Esophagus mucosa (tissue), 1 donor: ENCODE data around the gene PCBP2. TPM values are rescaled to one million over a fixed set of nuclear protein-coding genes. Genes with fewer than 3 reads are reported as not detected.
A peak's percentile ranks its signal among the peaks of the same experiment; 100 is the strongest.
"Not testable (repeated sequence)": the region's sequence is repeated elsewhere in the genome, so short reads cannot be mapped to it uniquely, and the experiment has no call there.

Experiments used
- ATAC-seq: fragments of 200-7000 bp; cut with Tn5 transposase; one replicate; pipeline ENCODE4 v1.9.1; 2020
- total RNA-seq: library from RNA; stranded (reverse); gene quantifications from one replicate; pipeline ENCODE4 v1.2.4, GENCODE V29; 2023
- donor health status: DM: yes; HTN: yes; CAD: no.

PCBP2 gene
- total RNA-seq, 1 donor from 2014 or later: 493 TPM

GRCh38 chr12:53441040-53441833 lies 10.7 kb upstream of the PCBP2 start, which contains the start of gene PRR13:
PRR13 (plus strand) TSS chr12:53441734; CDS start chr12:53442715, 981 bp downstream.
- peak; percentile 99 for ATAC-seq

DNA sequence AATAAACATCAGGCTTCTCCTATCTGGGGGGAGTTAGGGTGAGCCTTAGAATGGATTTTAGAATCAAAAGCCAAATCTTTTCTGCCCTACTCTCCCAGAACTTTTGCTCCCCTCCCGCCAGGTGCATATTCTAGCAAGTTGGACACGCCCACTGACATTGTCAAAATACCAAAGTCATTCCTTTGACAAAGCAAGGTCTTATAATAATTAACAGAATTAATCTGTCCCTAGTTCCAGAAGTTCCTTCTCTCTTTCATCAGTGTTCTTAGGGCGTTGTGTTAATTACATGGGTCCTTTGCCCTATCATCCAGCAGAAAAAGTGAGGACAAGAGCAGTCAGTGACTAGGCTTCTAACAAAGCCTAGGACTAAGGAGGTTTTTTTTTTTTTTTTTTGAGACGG lies 7.9 kb upstream of the PCBP2 start:
- ATAC-seq: no peak

GRCh38 chr12:53444593-53445325 lies 7.1 kb upstream of the PCBP2 start:
- ATAC-seq: not testable (repeated sequence)

GRCh38 chr12:53450936-53451335 lies 966 bp upstream of the PCBP2 start:
- ATAC-seq: no peak

DNA sequence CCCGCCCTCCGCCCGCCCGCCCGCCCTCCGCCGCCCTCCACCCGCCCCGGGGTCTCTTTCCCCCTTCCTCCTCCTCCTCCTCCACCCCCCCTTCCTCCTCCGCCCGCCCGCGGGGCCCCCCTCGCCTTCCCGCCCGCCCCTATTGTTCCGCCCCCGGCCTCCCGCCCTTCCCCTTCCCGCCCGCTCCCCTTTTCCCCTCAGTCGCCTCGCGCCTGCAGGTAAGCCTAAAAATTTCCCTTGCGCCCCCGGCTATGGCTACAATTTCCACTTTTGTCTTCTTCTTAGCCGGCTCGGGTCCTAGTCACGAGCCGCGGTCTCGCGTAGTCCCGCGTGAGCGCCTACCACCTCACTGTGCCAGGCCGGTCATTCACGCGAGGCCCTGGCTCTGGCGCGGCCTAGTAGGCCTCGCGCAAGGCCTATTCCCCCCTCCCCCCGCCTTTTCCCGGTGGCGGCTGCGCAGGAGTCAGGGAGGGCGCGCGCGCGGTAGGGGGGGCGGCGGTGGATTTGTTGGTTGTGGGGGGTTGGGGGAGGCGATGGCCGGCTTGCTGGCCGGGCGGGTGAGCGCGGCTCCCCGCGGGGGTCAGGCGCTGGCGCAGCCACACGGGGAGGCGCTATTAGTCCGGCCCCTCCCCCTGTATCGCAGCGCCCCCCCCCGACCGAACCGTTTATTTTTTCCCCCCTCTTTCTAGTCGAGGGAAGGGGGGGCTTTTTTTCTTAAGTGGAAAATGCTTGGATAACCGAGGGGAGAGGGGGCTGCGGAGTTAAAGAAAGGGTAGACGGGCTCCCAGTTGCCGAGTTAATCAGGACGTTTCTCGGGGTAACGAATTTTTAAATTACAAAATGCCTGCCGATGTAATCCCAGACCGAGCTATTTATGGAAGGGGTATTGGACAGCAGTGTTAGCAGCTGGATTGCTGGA lies 516 bp downstream of the PCBP2 start:
- ATAC-seq: peak; percentile 79

DNA sequence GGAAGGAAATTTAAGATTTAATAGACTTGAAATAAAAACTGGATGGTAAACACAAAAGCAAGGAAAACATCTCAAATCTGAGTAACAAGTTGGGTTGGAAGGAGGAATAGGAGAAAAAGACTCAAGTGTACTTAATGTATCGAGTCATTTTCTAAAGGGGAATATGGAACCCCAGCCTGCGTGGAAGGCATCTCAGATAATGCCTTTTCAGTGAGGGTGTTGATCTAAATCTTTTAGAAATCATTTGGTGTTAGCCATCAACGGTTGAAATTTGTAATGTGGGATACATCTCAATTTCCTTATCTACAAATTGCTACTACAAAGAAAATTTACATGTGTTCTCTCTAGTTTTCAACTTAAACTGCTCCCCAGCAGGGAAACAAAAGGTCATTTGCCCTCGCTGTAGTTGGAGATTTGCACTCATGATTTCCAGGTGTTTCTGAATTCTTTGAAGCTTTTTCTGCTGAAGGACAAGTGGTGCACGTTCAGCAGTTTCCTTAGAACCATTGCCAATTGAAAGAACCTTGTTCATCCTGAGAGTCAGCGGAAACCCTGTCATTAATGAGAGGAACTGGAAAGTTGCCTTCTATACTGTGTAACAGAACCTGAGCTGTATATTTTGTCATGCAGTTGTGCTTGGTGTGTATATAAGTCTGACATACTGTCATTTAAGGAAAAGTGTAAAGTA lies 2.2 kb downstream of the PCBP2 start:
- ATAC-seq: no peak

DNA sequence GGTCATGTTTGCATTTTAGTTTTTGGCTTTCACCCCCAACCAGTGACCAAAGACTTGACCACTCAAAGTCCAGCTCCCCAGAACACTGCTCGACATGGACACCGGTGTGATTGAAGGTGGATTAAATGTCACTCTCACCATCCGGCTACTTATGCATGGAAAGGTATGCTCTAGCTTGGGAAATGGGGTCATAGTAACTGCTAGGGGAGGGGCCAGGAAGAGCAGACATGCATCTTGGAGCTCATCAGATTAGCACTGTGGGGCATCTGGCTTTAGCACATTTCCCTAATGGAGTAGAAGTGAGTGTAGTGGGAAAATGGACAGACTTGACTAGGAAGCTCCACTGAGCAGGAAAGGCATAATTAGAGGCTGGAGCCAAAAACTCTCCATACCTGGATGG lies 2.8 kb downstream of the PCBP2 start:
- ATAC-seq: no peak

GRCh38 chr12:53456654-53457366 lies 4.9 kb downstream of the PCBP2 start:
- no peak for ATAC-seq

GRCh38 chr12:53459097-53459496 lies 7.2 kb downstream of the PCBP2 start:
- no peak for ATAC-seq

- ATAC-seq: no peak
Measured at GRCh38 chr12:53461059-53461458, 9.2 kb downstream of the PCBP2 start.

- no peak for ATAC-seq
Measured at GRCh38 chr12:53461591-53461990, 9.7 kb downstream of the PCBP2 start.

- ATAC-seq: no peak
Measured at GRCh38 chr12:53462935-53463334, 11.0 kb downstream of the PCBP2 start.

DNA sequence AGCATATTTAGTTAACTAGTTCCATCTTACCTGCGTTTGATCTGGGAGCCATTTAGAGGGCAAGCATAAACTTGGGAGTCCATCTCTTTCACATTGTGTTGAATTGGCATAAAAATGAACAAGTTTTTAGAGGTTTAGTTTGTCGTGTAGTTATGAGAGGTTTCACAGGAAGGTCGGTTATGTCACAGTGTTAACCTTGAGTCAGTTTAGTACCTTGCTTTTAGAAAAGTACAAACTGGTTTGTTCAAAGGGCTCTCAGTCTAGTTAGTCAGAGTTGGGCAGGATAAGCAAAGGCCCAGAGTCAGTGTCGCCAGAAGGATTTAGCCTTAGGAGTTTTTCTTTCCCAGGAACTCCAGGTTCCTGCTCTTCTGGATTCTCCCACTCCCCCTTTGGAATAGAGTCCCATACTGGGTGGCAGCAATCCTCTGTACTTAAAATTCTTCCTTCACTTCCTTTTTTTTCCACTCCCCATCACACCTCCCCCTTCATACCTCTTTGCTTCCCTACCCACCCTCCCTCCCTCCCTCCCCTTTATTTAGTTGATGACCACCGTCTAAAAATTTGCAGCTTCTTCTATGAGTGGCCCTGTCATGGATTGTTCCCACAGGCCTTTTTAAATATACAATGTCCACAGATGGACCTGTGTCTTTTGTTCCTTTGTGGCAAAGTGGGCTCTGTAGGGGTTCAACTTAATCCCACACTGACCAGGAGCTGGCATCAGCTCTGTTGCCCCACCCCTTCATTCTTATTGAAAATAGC lies 12.1 kb downstream of the PCBP2 start:
- peak; percentile 24 for ATAC-seq

DNA sequence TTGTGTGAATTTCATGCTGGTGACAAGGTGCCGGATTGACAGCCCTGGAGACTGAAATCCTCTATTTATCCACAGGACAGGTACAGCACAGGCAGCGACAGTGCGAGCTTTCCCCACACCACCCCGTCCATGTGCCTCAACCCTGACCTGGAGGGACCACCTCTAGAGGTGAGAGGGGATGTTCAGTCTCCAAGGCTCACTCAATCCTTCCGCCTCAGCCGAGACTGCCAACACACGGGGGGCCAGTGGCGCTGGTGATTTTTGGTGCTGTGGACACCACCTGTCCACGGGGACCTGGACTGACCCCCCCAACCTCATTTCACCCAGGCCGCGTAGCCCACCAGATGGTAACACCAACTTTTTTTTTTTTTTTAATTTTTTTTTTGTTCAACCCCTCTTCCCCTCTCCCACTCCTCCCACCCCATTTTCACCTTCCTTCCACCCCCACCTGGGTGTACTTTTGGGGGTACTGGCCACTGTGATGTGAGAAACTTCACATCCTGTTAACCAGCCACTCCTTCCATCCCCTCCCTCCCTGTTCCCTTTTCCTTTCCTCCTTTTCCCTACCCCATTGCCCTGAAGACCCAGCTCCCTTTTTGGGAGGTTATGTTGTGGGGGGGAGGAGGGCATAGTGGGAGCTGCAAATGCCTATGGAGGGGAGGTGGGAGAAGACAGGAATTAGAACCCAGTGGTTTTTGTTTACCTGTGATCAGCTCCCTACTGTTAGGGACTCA lies 12.9 kb downstream of the PCBP2 start:
- no peak for ATAC-seq

DNA sequence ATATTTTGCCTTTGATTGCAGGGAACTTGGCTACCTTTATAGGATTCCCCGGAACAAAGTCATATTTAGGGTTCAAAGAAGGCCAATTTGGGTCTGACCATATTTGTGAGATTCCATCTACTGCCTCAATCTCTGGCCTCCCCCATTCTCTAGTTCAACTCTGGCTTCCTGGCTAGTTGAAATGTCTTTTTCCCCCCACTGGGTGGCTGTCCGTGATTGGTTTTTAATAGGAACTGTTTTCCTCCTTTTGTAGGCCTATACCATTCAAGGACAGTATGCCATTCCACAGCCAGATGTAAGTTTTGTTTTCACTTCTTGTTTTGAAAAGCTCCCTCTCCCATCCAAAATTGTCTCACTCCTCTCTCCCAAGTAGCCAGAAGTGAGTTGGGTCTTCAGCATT lies 13.8 kb downstream of the PCBP2 start:
- no peak for ATAC-seq

DNA sequence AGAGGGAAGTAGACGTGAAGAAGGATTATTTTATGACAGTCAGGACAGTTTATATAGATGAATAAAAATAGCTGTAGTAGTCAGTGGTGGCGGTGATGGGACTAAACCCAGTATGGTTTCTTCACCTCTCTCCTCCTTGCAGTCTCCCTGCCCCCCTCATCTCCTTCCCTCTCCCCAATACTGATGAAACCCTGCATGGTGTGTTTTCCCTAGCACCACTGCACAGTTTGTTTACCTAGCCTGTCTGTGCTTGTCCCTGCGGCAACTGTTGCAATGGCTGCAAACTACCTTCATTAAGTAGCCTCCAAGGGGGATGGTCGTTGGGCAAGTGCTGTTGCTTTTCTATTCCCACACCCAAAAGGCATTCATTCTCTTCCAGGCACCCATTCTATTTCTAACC lies 14.7 kb downstream of the PCBP2 start:
- peak; percentile 63 for ATAC-seq

- ATAC-seq: no peak
Measured at GRCh38 chr12:53467082-53467481, 15.2 kb downstream of the PCBP2 start.

GRCh38 chr12:53467880-53468279 lies 16.0 kb downstream of the PCBP2 start:
- no peak for ATAC-seq

DNA sequence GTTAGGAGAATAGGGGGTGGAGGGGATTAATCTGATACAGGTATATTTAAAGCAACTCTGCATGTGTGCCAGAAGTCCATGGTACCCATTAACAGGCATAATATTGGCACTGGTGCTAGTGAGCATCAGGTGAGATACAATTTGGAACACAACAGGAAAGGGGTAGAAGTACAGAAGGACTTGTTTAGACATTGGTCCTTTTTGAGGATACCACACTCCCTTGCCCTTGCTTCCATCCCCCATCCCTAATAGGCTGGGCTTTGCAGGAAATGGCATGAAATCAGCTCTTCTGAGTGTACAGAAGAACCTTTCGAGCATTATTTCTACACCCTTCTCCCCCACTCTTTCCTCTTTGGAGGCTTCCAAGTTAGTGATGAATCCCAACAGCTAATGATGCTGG lies 16.4 kb downstream of the PCBP2 start:
- ATAC-seq: no peak

DNA sequence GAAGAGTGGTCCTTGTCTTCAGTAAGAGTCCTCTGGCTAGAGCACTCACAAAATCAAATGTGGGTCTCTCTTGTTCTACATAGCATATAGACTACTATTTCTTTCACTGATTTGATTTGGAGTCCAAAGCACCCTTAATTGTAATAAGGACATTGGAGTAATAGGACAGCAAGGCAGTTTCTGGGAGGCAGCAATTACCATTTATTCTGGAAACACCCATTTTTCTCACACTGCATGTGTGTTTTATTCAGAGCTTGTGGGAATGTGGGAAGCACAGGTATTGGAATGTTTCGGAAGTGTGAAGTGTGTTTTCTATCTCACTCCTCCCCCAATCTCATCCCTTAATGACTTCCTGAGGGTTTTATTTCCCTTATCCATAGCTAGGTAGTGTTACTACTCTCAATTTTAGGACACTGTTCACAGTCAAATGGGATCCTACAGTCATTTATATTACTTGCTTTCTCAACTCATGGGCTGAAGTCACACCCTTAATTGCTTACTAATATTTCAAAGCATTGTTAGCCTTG lies 20.2 kb downstream of the PCBP2 start:
- ATAC-seq: no peak
